ENCODE results near the gene ITGB1BP2. TPM values are rescaled to one million over a fixed set of nuclear protein-coding genes. Genes with fewer than 3 reads are reported as not detected.

ITGB1BP2 gene
- total RNA-seq, 1 experiment from 2014 or later, result 3.7 TPM

DNA sequence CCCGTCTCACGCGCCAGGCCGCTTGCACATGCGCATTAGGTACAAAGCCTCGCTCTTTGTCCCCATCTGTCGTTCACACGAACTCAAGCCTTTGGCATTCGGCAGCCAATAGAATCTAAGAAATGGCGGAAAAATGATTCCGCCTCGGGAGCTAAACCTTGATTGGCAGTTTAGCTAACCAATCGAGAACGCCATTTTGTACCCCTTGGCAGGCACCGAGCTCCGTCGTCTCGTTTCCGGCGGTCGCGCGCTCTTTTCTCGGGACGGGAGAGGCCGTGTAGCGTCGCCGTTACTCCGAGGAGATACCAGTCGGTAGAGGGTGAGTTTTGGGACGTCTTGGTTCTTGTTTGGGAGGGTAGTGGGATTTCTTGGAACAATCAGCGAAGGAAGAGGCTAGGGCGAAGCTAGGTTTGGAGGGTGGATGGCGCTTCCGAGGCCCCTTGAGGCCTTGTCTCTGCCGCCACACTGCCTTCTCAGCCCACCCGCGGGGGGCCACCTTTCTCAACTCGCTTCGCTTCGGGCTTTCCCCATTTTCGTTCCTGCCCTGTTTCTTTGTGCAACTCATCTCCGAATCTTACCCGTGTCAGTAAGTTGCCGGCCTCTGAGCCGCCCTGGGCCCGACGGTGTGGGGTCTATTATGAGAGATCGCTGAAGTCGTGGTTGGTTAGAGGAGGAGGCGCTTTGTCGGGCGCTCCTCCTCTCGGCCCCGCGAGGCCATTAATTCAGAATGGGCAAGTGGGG lies 18.0 kb upstream of the ITGB1BP2 start, which contains the start of gene NONO:
Gene NONO (plus strand): TSS at position 233 of the 741 bp plus-strand sequence. CDS start 7,003 bp downstream, outside the sequence.
- peak within 1 kb of the TSS; percentile 1; the same call in 1 of the 2 replicates for H2BK15ac ChIP-seq (ENCODE audit: low read depth, low read length)
- no peaks in the 10 kb centered on the region for H3K79me1 ChIP-seq (ENCODE audit: insufficient read depth, low read depth, low read length, poor library complexity, severe bottlenecking)
- no peak within 1 kb of the TSS for H2AFZ ChIP-seq (ENCODE audit: low read length)
- H3K4me2 ChIP-seq (ENCODE audit: insufficient read depth, insufficient read length, low read length), result peak within 1 kb of the TSS; percentile 58
- Mint-ChIP-seq H3K9me3 (peaks cover 55 to 64% of the 10 kb centered on the region in 2 experiments), H3K4me3 (peak within 1 kb of the TSS; percentile 95), H3K27me3 (ENCODE audit: low read depth) (no peaks in the 10 kb centered on the region), H3K27ac (peak within 1 kb of the TSS; percentile 99 to 100 (median 100)), H3K36me3 (ENCODE audit: insufficient read depth in 1 of 3, low read depth in 3 of 3) (peaks cover 20 to 44% (median 37%) of the 10 kb centered on the region in 3 experiments), H3K4me1 (peaks cover 0 to 21% of the 10 kb centered on the region in 2 experiments; a peak in 3 of 4 replicates)
- no peak within 1 kb of the TSS for H2BK20ac ChIP-seq (ENCODE audit: low read depth, low read length, poor library complexity, severe bottlenecking)
- H3K18ac ChIP-seq (ENCODE audit: insufficient read length, low read depth, low read length), result peak within 1 kb of the TSS; percentile 94
- H2BK12ac ChIP-seq (ENCODE audit: insufficient read length, low read depth, low read length), result peak within 1 kb of the TSS; percentile 7
- peak within 1 kb of the TSS; percentile 8; the same call in 1 of the 2 replicates for H3K4ac ChIP-seq (ENCODE audit: low read depth, low read length)
- H2BK120ac ChIP-seq (ENCODE audit: low read depth, low read length, poor library complexity, severe bottlenecking), result peak within 1 kb of the TSS; percentile 5
- no peaks in the 10 kb centered on the region for H3K23me2 ChIP-seq (ENCODE audit: insufficient read length, low read depth, low read length, poor library complexity, severe bottlenecking)
- peak within 1 kb of the TSS; percentile 93 for H2BK5ac ChIP-seq (ENCODE audit: insufficient read length, low read length)
- peak within 1 kb of the TSS; percentile 95 for H4K5ac ChIP-seq (ENCODE audit: insufficient read length, low read depth, low read length)
- peaks cover 36% of the 10 kb centered on the region for H3K9me3 ChIP-seq (ENCODE audit: control insufficient read depth, low read depth, low read length)
- no peaks in the 10 kb centered on the region for H3K27me3 ChIP-seq (ENCODE audit: insufficient read depth, low read length)
- H3K56ac ChIP-seq (ENCODE audit: insufficient read length, low read depth, low read length), result peak within 1 kb of the TSS; percentile 98
- peak; percentile 93 for DNase-seq
- H3K23ac ChIP-seq (ENCODE audit: insufficient read length, low read depth, low read length), result no peak within 1 kb of the TSS
- no peaks in the 10 kb centered on the region for H3K4me1 ChIP-seq (ENCODE audit: insufficient read depth, low read length)
- peak within 1 kb of the TSS; percentile 94 for H3K14ac ChIP-seq (ENCODE audit: insufficient read depth, low read length)
- no peaks in the 10 kb centered on the region for H4K20me1 ChIP-seq (ENCODE audit: control insufficient read depth, insufficient read depth, insufficient read length)
- no peak within 1 kb of the TSS for H2AK5ac ChIP-seq (ENCODE audit: insufficient read length, low read length)
- WGBS (ENCODE audit: extremely low coverage, insufficient read length, low lambda C conversion rate), result no CpG with 5 or more reads among the region's 57 CpGs
- peak within 1 kb of the TSS; percentile 86 for H3K27ac ChIP-seq (ENCODE audit: insufficient read length, low read depth, low read length)
- peaks cover 33% of the 10 kb centered on the region; the same call in 1 of the 2 replicates for H3K79me2 ChIP-seq (ENCODE audit: insufficient read depth, low read length)
- peak within 1 kb of the TSS; percentile 77 for H4K8ac ChIP-seq (replicated peaks; ENCODE audit: insufficient read length, low read depth, low read length)
- H3T11ph ChIP-seq (ENCODE audit: low read length), result peak within 1 kb of the TSS; percentile 61
- H3K9ac ChIP-seq (ENCODE audit: extremely low read depth, insufficient read length, low read length), result peak within 1 kb of the TSS; percentile 98
- no peak within 1 kb of the TSS for H4K91ac ChIP-seq (ENCODE audit: insufficient read length, low read depth, low read length)
- TF ChIP-seq, protein P1, sequence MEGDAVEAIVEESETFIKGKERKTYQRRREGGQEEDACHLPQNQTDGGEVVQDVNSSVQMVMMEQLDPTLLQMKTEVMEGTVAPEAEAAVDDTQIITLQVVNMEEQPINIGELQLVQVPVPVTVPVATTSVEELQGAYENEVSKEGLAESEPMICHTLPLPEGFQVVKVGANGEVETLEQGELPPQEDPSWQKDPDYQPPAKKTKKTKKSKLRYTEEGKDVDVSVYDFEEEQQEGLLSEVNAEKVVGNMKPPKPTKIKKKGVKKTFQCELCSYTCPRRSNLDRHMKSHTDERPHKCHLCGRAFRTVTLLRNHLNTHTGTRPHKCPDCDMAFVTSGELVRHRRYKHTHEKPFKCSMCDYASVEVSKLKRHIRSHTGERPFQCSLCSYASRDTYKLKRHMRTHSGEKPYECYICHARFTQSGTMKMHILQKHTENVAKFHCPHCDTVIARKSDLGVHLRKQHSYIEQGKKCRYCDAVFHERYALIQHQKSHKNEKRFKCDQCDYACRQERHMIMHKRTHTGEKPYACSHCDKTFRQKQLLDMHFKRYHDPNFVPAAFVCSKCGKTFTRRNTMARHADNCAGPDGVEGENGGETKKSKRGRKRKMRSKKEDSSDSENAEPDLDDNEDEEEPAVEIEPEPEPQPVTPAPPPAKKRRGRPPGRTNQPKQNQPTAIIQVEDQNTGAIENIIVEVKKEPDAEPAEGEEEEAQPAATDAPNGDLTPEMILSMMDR (conservative IDR thresholded peaks at IDR 0.05), result no peak

Measured in H9 (cell line).